ENCODE measurements around the gene KRT71.

DNA sequence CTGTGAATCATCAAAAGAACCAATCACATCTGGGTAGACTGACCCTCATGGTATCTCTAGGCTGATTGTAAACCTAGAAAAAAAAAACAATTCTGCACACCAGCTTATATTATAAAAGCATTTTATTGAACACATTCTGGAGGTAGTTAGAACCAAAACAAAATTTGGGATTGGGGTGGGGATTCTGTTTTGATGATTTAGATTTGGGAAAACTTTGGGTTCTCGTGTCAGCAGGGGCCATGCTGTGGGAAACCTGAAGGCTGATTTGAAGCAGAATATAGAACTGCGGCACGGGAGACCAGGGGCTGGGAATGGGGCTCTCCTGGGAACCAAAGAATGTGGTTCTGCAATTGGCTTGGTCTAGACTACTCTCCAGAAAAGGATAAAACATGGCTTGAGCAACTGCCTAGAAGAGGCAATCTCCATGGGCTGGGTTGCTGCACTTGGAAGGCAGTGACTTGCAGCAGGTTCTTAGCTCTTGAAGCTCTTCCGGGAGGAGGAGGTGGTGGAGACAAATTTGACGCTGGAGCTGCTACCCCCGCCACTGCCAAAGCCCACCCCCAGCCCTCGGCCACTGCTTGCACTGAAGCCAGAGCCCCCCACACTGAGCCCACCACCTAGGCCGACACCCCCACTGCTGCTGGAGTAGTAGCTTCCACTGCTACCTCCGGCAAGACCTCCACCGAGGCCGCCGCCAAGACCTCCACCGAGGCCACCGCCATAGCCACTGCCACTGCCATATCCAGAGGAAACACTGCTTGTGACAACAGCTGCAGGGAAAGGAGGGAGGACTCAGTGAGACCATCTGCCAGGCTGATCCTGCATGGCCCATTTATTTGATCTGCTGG is 38.2 kb downstream of the KRT71 start:
- no peak for TF ChIP-seq CTCF (IDR thresholded peaks at IDR 0.05)
- no peak for TF ChIP-seq POLR2A (IDR thresholded peaks at IDR 0.05)
